ENCODE data around the gene MTCH1. TPM values are rescaled to one million over a fixed set of nuclear protein-coding genes. Genes with fewer than 3 reads are reported as not detected.

Gene MTCH1
- total RNA-seq, 3 donors from 2014 or later: 187 to 229 (median 215) TPM

- Histone ChIP-seq H3K27me3 (no peaks in the 10 kb centered on the region), H3K27ac (peak overlapping the region; percentile 29 to 49), H3K9me3 (no peaks in the 10 kb centered on the region), H3K4me1 (peaks cover 3 to 18% of the 10 kb centered on the region in 2 donors), H3K36me3 (no peaks in the 10 kb centered on the region), H3K4me3 (no peak overlapping the region)
- TF ChIP-seq POLR2AphosphoS5 (IDR thresholded peaks at IDR 0.05) (no peak), POLR2A (IDR thresholded peaks at IDR 0.05) (no peak), CTCF (IDR thresholded peaks at IDR 0.05) (no peak)
- intact Hi-C loops (cut with DNase I; ENCODE audit: low total_unique reads): no loop called here
- no peak for DNase-seq (ENCODE audit: low spot score in 2 of 2)
Observed at GRCh38 chr6:36980876-36981619, 4.9 kb downstream of the MTCH1 start.

- Histone ChIP-seq H3K36me3 (no peaks in the 10 kb centered on the region), H3K4me1 (peaks cover 3 to 18% of the 10 kb centered on the region in 2 donors), H3K27ac (peak overlapping the region in 1 of 2 donors; percentile 13), H3K27me3 (no peaks in the 10 kb centered on the region), H3K4me3 (no peak overlapping the region), H3K9me3 (no peaks in the 10 kb centered on the region)
- DNase-seq (ENCODE audit: low spot score in 2 of 2): no peak
- intact Hi-C loops (cut with DNase I; ENCODE audit: low total_unique reads): no loop called here
- no peak for TF ChIP-seq CTCF (IDR thresholded peaks at IDR 0.05)
Observed at GRCh38 chr6:36980129-36980528, 5.9 kb downstream of the MTCH1 start.

- H3K9me3 ChIP-seq: no peaks in the 10 kb centered on the region
- intact Hi-C loops (cut with DNase I; ENCODE audit: low total_unique reads): loop anchor here (1.0 kb wide), 1 partner anchor 12 kb away; no protein-coding TSS in a partner anchor
- no peak overlapping the region for H3K4me3 ChIP-seq
- peak overlapping the region in 1 of 2 donors; percentile 13 for H3K27ac ChIP-seq
- no peak for DNase-seq (ENCODE audit: low spot score in 2 of 2)
- TF ChIP-seq POLR2A (IDR thresholded peaks at IDR 0.05) (no peak), POLR2AphosphoS5 (IDR thresholded peaks at IDR 0.05) (peak in 1 of 3 donors; percentile 48), CTCF (IDR thresholded peaks at IDR 0.05) (peak in 2 of 3 donors; percentile 45 to 54)
- H3K4me1 ChIP-seq: peaks cover 3 to 12% of the 10 kb centered on the region in 2 donors
- no peaks in the 10 kb centered on the region for H3K27me3 ChIP-seq
- H3K36me3 ChIP-seq: no peaks in the 10 kb centered on the region
Observed at GRCh38 chr6:36979347-36979742, 6.7 kb downstream of the MTCH1 start.

- Histone ChIP-seq H3K9me3 (no peaks in the 10 kb centered on the region), H3K27me3 (no peaks in the 10 kb centered on the region), H3K4me1 (peaks cover 0 to 6% of the 10 kb centered on the region in 2 donors), H3K27ac (peak overlapping the region; percentile 29 to 80), H3K4me3 (no peak overlapping the region), H3K36me3 (no peaks in the 10 kb centered on the region)
- intact Hi-C loops (cut with DNase I; ENCODE audit: low total_unique reads): loop anchor here (1.0 kb wide), 1 partner anchor 13 kb away; no protein-coding TSS in a partner anchor
- no peak for DNase-seq (ENCODE audit: low spot score in 2 of 2)
- no peak for TF ChIP-seq CTCF (IDR thresholded peaks at IDR 0.05)
- no peak for TF ChIP-seq POLR2A (IDR thresholded peaks at IDR 0.05)
- TF ChIP-seq POLR2AphosphoS5 (IDR thresholded peaks at IDR 0.05): no peak
Observed at GRCh38 chr6:36978421-36979346, 7.3 kb downstream of the MTCH1 start.
